ENCODE measurements around the gene AMOTL1.

Gene AMOTL1

DNA sequence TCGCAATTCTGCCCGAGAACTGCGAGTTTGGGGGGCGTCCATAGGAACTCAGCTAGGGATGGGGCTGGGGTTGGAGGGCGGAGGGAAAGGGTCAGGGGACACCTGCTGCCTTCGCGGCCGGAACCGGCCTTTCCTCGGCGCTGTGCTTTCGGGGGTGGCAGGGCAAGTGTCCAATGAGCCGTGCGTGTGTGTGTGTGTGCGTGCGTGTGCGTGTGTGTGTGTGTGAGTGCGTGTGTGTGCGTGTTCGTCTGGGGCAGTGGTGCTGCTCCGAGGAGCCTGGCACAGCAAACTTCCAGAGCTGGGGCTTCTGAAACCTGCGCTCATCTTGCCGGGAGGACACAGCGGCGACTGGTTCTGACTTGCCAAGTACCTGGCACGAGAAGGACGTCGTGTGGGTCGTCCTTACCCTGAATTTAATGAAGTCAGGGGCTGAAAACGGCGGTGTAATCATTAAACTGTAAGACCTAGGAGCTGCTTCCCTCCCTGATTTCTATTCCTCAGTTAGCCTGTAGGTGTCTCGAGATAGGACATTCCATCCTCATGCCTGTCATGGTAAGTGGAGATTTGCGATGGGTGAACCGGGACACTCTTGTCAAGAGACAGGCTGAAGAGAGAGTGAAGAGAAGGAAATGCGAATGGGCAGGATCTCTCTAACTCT lies 27.0 kb upstream of the AMOTL1 start:
- no peak for DNase-seq

DNA sequence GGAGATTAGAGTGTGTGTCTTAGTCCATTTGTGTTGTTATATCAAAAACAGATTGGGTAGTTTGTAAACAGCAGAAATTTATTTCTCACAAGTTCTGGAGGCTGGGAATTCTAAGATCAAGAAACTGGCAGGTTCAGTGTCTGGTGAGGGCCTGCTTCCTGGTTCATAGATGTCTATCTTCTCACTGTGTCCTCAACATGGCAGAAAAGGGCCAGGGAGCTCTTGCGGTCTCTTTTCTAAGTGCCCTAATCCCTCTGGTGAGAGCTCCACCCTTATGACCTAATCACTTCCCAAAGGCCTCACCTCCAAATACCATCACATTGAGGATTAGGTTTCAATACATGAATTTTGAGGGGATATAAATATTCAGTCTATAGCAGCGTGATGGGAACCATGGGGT lies 25.5 kb upstream of the AMOTL1 start:
- no peak for DNase-seq

GRCh38 chr11:94746721-94747120 lies 21.4 kb upstream of the AMOTL1 start:
- DNase-seq = no peak

DNA sequence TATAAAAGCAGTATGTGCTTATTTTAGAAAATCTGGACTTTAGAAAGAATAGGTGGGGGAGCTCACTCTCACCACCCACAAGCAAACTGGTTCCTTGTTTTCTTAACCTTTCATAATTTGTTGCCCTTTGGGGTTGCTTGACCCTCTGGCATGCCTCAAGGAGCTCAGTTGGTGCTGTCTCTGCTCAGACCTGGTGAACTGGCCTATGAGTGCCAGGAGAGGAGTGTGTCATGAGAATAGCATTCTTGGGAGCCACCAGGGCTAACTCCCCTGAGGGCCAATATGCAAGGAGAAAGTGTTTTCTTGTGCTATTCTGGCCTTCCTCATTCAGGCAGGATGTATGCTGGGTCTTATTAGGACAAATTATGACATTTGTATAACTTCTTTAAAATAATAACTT lies 21.0 kb upstream of the AMOTL1 start:
- no peak for DNase-seq

GRCh38 chr11:94747601-94748041 lies 20.5 kb upstream of the AMOTL1 start:
- no peak for DNase-seq

GRCh38 chr11:94749369-94749768 lies 18.8 kb upstream of the AMOTL1 start:
- DNase-seq = no peak

DNA sequence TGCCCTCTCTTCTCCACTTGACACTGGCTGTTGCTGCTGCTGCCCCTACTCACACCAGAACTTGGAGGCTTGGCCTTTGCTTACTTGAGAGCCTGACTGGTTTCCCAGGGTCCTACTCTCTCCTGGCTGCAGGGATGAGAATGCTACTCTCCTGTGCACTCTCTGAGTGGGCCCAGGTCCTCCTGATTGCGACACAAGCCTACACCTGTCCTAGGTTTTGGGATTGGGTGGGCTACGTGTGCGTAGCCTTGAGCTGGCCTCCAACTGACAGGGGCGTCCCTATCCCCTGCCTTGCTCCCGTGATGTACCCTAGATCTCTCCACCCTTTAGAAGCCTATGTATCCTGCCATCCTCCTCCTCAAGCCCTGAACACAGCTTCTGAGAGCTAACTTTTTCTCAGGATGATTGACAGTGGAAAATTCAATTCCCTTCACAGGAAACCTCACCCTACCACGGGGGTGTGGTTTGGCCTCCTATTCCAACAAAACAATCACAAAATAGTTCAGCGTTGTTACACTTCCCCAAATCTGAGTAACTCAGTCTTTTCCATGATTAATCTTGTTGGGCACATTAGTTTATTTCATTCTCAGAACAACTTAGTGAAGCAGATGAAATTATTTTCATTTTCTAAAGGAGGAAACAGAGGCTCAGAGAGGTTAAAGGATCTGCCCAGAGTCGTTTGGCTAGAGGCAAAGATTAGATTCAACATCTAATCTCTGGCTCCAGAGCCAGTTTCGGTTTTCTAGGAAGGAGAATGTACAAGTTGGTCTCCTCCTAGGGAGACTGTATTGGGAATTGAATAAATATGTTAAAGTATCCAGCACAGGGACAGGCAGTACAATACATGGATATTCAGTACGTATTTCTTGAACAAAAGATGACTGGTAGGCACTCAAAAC lies 17.6 kb upstream of the AMOTL1 start:
- DNase-seq = no peak

DNA sequence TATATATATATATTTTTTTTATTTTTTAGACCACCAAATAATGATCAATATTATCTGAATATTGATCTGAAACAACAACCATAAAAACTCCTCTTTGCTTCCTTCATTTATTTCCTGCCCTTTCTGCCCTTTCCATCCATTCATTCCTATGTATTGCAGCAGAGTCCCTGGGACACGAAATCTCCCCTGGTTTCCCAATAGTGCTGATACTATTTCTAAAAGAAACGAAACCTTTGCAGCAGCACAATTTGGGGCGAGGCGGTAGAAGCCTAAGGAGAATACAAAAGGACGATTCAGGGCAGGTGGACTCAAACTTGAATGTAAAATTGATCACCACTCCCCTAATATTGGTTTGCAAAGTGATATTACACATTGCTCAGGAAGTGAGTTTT lies 16.9 kb upstream of the AMOTL1 start:
- DNase-seq = no peak

DNA sequence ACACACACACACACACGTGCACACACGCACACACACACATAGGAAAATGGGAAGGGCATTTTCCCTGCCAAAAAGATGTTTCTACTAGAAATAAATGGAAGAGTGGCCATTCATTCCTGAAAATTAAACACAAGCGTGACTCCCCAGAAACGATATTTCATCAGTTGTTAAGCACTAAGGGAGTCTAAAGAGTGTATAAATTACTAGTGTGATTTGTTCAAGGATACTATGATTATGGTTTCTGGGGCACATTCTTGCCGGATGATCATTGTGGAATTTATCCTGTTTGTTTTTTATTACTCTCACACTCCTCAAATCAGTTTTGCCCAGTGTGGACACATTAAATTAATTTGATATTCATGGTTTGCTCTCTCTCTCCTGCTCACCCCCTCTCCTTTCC lies 16.4 kb upstream of the AMOTL1 start:
- DNase-seq = no peak

DNA sequence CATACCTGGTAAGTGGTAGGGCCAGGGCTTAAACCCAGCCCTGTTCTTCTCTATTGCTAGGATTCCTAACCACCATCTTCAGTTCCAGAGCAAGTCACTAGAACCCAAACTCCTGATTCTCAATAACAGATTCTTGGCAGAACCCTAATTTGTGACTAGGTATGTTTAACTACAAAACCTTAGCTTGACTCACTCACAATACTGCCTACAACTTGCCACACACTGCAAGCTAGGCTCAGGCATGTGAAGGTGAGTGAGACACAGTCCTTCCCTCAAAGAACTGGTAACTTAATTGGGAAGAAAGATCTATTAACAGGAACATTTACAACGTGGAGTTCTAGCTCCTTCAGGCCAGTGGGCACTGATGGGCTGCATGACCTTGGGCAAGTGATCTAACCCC lies 14.5 kb upstream of the AMOTL1 start:
- no peak for DNase-seq

GRCh38 chr11:94754335-94754734 lies 13.8 kb upstream of the AMOTL1 start:
- no peak for DNase-seq

GRCh38 chr11:94754819-94755218 lies 13.3 kb upstream of the AMOTL1 start:
- DNase-seq = no peak

GRCh38 chr11:94755494-94755893 lies 12.7 kb upstream of the AMOTL1 start:
- no peak for DNase-seq

GRCh38 chr11:94757037-94757735 lies 11.0 kb upstream of the AMOTL1 start:
- DNase-seq = no peak

DNA sequence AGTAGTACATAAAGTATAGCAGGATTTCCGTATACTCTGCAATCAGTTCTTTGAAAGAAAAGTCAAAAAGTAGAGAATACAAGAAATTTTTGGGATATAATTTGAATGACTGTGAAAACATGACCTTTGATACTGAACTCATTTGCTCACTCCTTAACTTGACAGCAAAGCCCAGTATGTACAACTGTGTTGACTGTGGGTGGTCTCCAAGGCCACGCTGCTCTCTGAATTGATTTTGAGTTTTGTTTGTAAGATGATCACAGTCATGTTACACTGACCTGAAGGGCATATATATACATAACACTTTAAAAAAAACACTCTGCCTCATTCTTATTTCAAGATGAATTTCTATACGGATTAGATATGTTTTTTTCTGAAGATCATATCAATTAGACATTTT lies 9.5 kb upstream of the AMOTL1 start:
- DNase-seq = no peak

DNA sequence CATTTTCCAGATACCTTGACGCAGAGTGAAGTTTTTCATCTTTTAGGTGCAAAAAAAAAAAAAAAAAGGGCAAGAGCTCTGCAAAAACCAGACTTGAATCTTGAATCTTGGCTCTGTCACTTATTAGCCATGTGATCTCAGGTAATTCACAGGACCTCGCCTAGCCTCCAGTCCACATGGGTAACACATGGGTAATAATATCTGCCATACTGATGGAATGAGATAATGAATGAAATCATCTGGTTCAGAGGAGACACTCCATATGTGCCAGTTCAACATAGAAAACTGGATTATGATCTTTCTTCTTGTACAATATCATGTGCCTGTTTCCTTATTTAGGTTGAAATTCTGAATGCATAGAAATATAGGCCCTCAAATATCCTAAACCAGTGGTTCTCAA lies 8.6 kb upstream of the AMOTL1 start:
- no peak for DNase-seq

DNA sequence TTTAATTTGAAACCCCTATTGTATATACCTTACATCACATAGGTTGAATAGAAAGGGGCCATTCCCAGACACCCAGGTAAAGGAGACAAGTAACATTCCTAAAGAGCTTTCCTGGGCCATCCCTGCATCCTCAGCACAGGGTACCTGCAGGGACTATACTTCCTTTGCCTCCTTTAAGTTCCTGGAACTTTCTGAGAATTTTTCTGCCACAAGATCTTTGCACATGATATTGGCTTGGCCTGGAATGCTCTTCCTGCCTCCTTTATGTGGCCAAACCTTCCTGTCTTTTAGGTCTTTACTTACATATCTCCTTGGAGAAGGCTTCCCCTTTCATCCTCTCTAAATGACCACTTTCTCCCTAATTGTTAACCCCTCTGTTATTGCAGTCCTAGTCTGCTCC lies 7.9 kb upstream of the AMOTL1 start:
- no peak for DNase-seq

DNA sequence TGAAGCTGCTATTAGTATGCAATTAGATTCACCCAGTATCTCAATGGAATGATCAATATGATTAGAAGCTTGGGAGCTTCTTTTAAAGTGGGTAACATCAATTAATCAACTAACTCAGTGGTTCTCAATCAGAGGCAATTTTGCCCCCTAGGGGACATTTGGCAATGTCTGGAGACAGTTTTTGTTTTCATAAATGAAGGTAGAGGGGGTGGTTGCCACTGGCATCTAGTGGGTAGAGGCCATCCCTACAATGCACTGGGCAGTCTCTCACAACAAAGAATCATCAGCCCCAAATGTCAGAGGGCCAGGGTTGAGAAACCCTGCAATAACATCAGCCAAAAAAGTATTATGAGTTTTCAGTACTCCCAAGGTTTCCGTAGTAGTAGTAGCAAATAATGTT lies 5.9 kb upstream of the AMOTL1 start:
- no peak for DNase-seq

- DNase-seq = no peak
Observed at GRCh38 chr11:94762995-94763394, 5.2 kb upstream of the AMOTL1 start.

GRCh38 chr11:94766713-94767206 lies 1.4 kb upstream of the AMOTL1 start:
- DNase-seq = no peak

DNA sequence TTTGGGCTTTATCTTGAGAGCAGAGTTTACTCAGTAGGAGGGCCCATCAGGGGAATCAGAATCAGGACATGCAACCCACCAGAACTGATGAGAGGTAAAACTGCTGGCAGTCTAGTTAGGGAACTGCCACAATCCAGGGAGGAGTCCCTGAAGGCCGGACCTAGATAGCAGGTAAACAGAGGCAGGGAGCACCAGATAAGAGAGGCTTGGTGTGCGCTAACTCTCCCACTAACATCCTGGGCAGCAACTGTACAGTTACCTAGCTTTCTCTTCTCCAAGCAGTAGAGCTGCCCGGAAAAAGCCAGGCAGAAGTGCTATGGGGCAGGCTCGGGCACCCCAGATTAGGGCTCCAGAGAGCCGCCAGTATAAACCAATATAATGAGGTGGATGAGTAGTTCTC lies 865 bp upstream of the AMOTL1 start:
- no peak for DNase-seq

- DNase-seq = no peak
Observed at GRCh38 chr11:94768602-94769541, 716 bp downstream of the AMOTL1 start.

- DNase-seq = no peak
Observed at GRCh38 chr11:94769880-94770279, 1.7 kb downstream of the AMOTL1 start.

All from stimulated activated CD4-positive, alpha-beta T cell treated with anti-CD3 and anti-CD28 coated beads, Interleukin-2, amount 100 ng/mL, for 48 hours (primary cell).